OCI-LY1 (cell line): ENCODE data around the gene ENG.
A peak's percentile ranks its signal among the peaks of the same experiment; 100 is the strongest.
"Not testable (repeated sequence)": the region's sequence is repeated elsewhere in the genome, so short reads cannot be mapped to it uniquely, and the experiment has no call there.

Experiments used
- H2AFZ ChIP-seq: fragments of 200-600 bp; sonication (generic), shearing (Covaris generic); 2 replicates; pipeline ENCODE4 v1.6.0; 2014; ENCODE audit warnings: antibody characterized with exemption, mild to moderate bottlenecking, low read length
- H3F3A ChIP-seq: fragments of 200-600 bp; sonication (generic), shearing (Covaris generic); 2 replicates; pipeline ENCODE4 v1.6.0; 2014; ENCODE audit warnings: mild to moderate bottlenecking, antibody characterized with exemption, low read length, moderate library complexity; ENCODE audit not compliant: insufficient read depth
- H3K27ac ChIP-seq: fragments of 200-600 bp; sonication (generic); 2 replicates; pipeline ENCODE4 v1.5.1; 2014; ENCODE audit warnings: low read length, mixed run types, mild to moderate bottlenecking, low read depth; ENCODE audit not compliant: poor library complexity, severe bottlenecking
- H3K27me3 ChIP-seq: fragments of 200-600 bp; sonication (generic); 2 replicates; pipeline ENCODE4 v1.6.0; 2014; ENCODE audit warnings: antibody characterized with exemption, mild to moderate bottlenecking, low read length, moderate library complexity; ENCODE audit not compliant: insufficient read depth
- H3K36me3 ChIP-seq: fragments of 200-600 bp; sonication (generic); 2 replicates; pipeline ENCODE4 v1.6.1; 2014; ENCODE audit warnings: mild to moderate bottlenecking, antibody characterized with exemption, low read length, moderate library complexity, mixed read lengths; ENCODE audit not compliant: insufficient read depth
- H3K4me1 ChIP-seq: fragments of 200-600 bp; sonication (generic); 2 replicates; pipeline ENCODE4 v1.5.1; 2014; ENCODE audit warnings: mild to moderate bottlenecking, low read length, moderate library complexity; ENCODE audit not compliant: insufficient read depth, severe bottlenecking
- H3K4me2 ChIP-seq: fragments of 200-600 bp; sonication (generic), shearing (Covaris generic); 2 replicates; pipeline ENCODE4 v1.6.1; 2014; ENCODE audit warnings: low read length
- H3K4me3 ChIP-seq: fragments of 200-600 bp; sonication (generic); 2 replicates; pipeline ENCODE4 v1.5.1; 2014; ENCODE audit warnings: low read length, low read depth, mild to moderate bottlenecking, mixed read lengths; ENCODE audit not compliant: poor library complexity, severe bottlenecking
- H3K79me2 ChIP-seq: fragments of 200-600 bp; shearing (Covaris generic); 2 replicates; pipeline ENCODE4 v1.6.1; 2016; ENCODE audit warnings: mixed run types, low read length, mixed read lengths; ENCODE audit not compliant: insufficient read depth
- H3K9ac ChIP-seq: fragments of 200-600 bp; sonication (generic), shearing (Covaris generic); 2 replicates; pipeline ENCODE4 v1.6.1; 2014; ENCODE audit warnings: mild to moderate bottlenecking, low read length, mixed read lengths
- H3K9me2 ChIP-seq: fragments of 200-600 bp; sonication (generic), shearing (Covaris generic); 2 replicates; pipeline ENCODE4 v1.6.1; 2014; ENCODE audit warnings: low read depth, mild to moderate bottlenecking, low read length, mixed read lengths
- H3K9me3 ChIP-seq: fragments of 200-600 bp; shearing (Covaris generic); 2 replicates; pipeline ENCODE4 v1.6.1; 2014; ENCODE audit warnings: low read length, mixed read lengths
- H4K20me1 ChIP-seq: fragments of 200-600 bp; sonication (generic), shearing (Covaris generic); 2 replicates; pipeline ENCODE4 v1.6.0; 2016; ENCODE audit warnings: mild to moderate bottlenecking, low read length; ENCODE audit not compliant: insufficient read depth
- CTCF ChIP-seq: fragments of 200-600 bp; sonication (generic), shearing (Covaris generic); IDR thresholded peaks from 2 replicates; pipeline ENCODE4 v1.5.1; 2017; ENCODE audit warnings: mild to moderate bottlenecking, antibody characterized with exemption, low read length, moderate library complexity, mixed read lengths
- EZH2 ChIP-seq: fragments of 200-600 bp; sonication (generic), shearing (Covaris generic); IDR thresholded peaks from 2 replicates; pipeline ENCODE4 v1.8.0; 2017; ENCODE audit warnings: borderline replicate concordance, mixed run types, mild to moderate bottlenecking, antibody characterized with exemption, low read length, moderate library complexity, mixed read lengths

Gene ENG

GRCh38 chr9:127883959-127884358 is 29.5 kb upstream of the ENG start:
- peaks cover 25% of the 10 kb centered on the region for H3K36me3 ChIP-seq
- H3F3A ChIP-seq = no peaks in the 10 kb centered on the region
- H3K4me2 ChIP-seq = peak overlapping the region; percentile 1; the same call in 1 of the 2 replicates
- H4K20me1 ChIP-seq = no peaks in the 10 kb centered on the region
- H3K4me3 ChIP-seq = no peak overlapping the region
- H3K9me2 ChIP-seq = no peaks in the 10 kb centered on the region
- peak overlapping the region; percentile 68 for H3K27ac ChIP-seq
- H2AFZ ChIP-seq = no peak overlapping the region
- H3K79me2 ChIP-seq = no peaks in the 10 kb centered on the region
- H3K4me1 ChIP-seq = peaks cover 34% of the 10 kb centered on the region
- no peak overlapping the region; the same call in 1 of the 2 replicates for H3K9ac ChIP-seq
- no peaks in the 10 kb centered on the region for H3K9me3 ChIP-seq
- no peaks in the 10 kb centered on the region; the same call in 1 of the 2 replicates for H3K27me3 ChIP-seq
- no peak for TF ChIP-seq CTCF
- TF ChIP-seq EZH2 = no peak

GRCh38 chr9:127881715-127882114 is 27.3 kb upstream of the ENG start:
- not testable (repeated sequence) for H3K27ac ChIP-seq, H3K4me2 ChIP-seq, H3F3A ChIP-seq, H2AFZ ChIP-seq, H3K9ac ChIP-seq, H4K20me1 ChIP-seq, H3K79me2 ChIP-seq, H3K9me2 ChIP-seq, H3K36me3 ChIP-seq, H3K27me3 ChIP-seq, H3K9me3 ChIP-seq, H3K4me3 ChIP-seq
- H3K4me1 ChIP-seq = peaks cover 34% of the 10 kb centered on the region

DNA sequence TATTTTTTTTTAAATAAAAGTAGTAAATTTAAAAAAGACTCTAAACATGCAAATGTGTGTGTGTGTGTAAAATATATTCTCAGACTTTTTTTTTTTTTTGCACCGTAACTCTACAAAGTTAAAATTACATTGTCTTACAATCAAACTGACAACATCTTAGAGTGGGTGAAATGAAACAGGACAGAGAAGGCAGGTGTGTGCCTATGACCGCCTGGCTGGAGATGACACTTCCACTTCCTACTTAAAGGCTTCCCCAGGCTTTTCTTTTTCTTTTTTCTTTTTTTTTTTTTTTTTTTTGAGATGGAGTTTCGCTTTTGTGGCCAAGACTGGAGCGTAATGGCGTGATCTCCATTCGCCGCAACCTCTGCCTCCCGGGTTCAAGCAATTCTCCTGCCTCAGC is 25.7 kb upstream of the ENG start:
- H3F3A ChIP-seq = no peaks in the 10 kb centered on the region
- no peaks in the 10 kb centered on the region; the same call in 1 of the 2 replicates for H3K36me3 ChIP-seq
- H3K27ac ChIP-seq = no peak overlapping the region
- H4K20me1 ChIP-seq = no peaks in the 10 kb centered on the region
- no peak overlapping the region for H3K9ac ChIP-seq
- peaks cover 4% of the 10 kb centered on the region; the same call in 1 of the 2 replicates for H3K27me3 ChIP-seq
- H3K9me3 ChIP-seq = no peaks in the 10 kb centered on the region
- TF ChIP-seq EZH2 = no peak
- no peak for TF ChIP-seq CTCF
- no peaks in the 10 kb centered on the region for H3K79me2 ChIP-seq
- no peaks in the 10 kb centered on the region for H3K9me2 ChIP-seq
- H3K4me1 ChIP-seq = peaks cover 21% of the 10 kb centered on the region
- H3K4me3 ChIP-seq = no peak overlapping the region
- no peak overlapping the region for H3K4me2 ChIP-seq
- H2AFZ ChIP-seq = no peak overlapping the region

GRCh38 chr9:127878652-127879390 is 24.4 kb upstream of the ENG start:
- Histone ChIP-seq H3K27ac (no peak overlapping the region), H4K20me1 (no peaks in the 10 kb centered on the region), H3K79me2 (no peaks in the 10 kb centered on the region), H3K27me3 (peaks cover 8% of the 10 kb centered on the region; the same call in 1 of the 2 replicates), H3K4me1 (peaks cover 8% of the 10 kb centered on the region), H3K9me2 (no peaks in the 10 kb centered on the region), H3K4me3 (no peak overlapping the region), H3K36me3 (no peaks in the 10 kb centered on the region; the same call in 1 of the 2 replicates), H3K9me3 (no peaks in the 10 kb centered on the region), H3F3A (no peaks in the 10 kb centered on the region), H3K4me2 (no peak overlapping the region), H2AFZ (no peak overlapping the region), H3K9ac (no peak overlapping the region)
- TF ChIP-seq EZH2 = no peak
- no peak for TF ChIP-seq CTCF
